Fibroblast of the conjunctiva (primary cell): Measurements from ENCODE around the gene MCCC2.
"Not testable (repeated sequence)": the region's sequence is repeated elsewhere in the genome, so short reads cannot be mapped to it uniquely, and the experiment has no call there.

Source experiments
- DNase-seq: peaks from one replicate; pipeline ENCODE4 v3.0.0-alpha.2; 2010; ENCODE audit warnings: low read depth

MCCC2 gene

GRCh38 chr5:71586941-71587765 is at the start of gene MCCC2:
Gene MCCC2 (plus strand): TSS chr5:71587340. CDS start chr5:71587426, 86 bp downstream.
- peak; percentile 87 for DNase-seq

DNA sequence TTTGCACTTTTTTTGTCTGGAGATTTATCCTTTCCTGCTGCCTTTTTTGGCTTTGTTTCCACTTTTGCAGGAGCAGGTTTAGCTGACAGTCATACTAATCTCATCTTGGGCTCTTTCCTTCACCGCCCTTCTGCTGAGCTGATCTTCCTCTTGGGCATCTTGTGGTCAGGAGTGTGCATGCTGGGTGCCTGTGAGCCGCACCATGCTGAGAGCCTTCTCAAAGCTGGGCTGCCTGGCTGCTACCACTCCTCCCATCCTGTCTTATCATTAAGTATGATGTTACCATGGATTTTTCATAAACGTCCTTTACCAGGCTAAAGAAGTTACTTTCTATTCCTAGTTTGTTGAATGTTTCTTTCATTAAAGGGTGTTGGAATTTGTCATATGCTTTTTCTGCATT is 49.5 kb upstream of the MCCC2 start:
- no peak for DNase-seq

- DNase-seq = not testable (repeated sequence)
These were observed 36.3 kb upstream of the MCCC2 start for GRCh38 chr5:71550885-71551284.

DNA sequence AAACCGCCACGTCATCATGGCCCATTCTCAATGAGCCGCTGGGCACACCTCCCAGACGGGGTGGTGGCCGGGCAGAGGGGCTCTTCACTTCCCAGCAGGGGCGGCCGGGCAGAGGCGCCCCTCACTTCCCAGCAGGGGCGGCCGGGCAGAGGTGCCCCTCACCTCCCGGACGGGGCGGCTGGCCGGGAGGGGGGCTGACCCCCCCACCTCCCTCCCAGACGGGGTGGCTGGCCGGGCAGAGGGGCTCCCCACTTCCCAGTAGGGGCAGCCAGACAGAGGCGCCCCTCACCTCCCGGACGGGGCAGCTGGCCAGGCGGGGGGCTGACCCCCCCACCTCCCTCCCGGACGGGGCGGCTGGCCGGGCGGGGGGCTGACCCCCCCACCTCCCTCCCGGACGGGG is 35.6 kb upstream of the MCCC2 start:
- DNase-seq = not testable (repeated sequence)

- DNase-seq = not testable (repeated sequence)
These were observed 35.0 kb upstream of the MCCC2 start for GRCh38 chr5:71552026-71552749.

GRCh38 chr5:71563161-71563560 is 24.0 kb upstream of the MCCC2 start:
- no peak for DNase-seq

- no peak for DNase-seq
These were observed 22.2 kb upstream of the MCCC2 start for GRCh38 chr5:71564895-71565294.

DNA sequence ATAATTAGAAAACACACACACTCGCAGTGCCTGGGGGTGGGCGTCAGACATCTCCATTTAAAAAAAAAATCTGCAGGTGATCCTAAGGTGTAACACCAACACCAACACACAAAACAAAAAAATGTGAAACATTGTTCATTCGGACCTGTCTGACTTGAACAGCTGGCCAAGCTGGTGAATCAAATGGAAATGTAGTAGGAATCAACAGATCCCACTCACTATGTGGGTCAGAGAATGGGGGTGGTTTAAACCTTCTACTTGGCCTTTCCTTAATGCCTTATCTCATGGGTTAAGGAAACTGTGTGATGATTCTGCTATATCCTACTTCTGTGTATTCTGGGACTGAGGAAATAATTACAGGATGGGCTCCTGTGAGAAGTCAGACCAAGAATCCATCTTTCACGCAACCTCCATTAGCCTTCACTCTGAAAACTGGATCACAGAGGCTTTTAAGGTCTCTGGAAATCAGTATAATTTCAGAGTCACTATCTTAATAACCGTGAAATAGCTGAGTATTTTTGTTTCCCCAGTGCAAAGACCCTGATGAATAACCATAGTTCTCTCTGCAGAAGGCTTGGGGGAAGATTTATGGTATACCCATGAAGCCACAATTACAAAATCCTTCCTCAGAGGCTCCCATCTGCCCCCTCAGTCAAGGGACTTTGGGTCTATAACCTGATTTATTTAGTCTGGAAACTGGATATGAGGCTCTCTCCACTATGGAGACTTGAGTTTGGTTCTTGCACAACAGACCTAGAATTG is 17.2 kb upstream of the MCCC2 start:
- no peak for DNase-seq

DNA sequence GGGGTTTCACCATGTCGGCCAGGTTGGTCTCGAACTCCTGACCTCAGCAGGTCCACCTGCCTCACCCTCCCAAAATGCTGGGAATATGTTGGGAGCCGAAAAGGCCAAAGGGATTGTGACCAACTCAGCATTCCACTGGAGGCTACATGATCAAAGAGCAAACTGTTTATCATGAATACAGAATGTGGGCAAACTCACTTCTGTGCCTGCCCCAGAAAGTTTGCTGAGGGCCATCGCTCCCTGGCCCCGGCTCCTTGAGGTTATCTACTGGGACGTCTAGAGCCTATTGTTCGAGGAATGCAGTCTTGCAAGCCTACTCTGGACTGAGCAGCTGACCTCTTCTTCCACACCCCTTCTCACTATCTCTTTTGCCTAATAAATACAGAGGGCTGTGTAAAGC is 15.3 kb upstream of the MCCC2 start:
- not testable (repeated sequence) for DNase-seq

- no peak for DNase-seq
These were observed 13.5 kb upstream of the MCCC2 start for GRCh38 chr5:71573591-71573990.

DNA sequence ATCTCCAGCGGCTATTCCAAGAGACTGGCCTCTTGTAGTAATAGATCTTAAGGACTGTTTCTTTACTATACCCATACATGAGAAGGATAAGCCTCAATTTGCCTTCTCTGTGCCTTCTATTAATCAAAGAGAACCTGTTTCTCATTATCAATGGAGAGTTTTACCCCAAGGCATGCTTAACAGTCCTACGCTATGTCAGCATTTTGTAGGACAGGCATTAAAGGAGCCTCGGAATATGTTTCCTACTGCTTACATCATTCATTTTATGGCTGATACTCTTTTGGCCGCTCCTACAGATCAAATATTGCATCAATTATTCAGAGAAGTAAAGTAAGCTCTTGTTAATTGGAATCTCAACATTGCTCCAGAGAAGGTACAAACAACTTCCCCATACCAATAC is 11.6 kb upstream of the MCCC2 start:
- not testable (repeated sequence) for DNase-seq

DNA sequence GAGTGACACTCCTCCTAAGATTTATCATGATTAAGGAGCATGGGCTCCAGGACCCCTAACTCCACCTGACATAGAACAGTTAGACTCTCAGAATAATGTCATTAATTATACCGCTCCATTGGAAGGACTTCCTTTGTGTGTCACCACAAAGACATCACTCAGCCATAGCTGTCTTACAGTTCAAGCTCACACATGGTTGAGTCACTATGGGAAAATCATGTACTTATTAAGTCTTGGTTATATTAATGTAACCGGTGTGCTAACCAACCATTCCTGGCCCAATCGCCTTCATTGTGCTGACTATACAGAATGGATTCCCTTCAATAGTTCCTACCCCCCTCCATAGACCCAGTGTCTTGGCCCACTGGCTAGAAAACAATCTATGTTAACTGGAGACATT is 10.9 kb upstream of the MCCC2 start:
- DNase-seq = no peak

DNA sequence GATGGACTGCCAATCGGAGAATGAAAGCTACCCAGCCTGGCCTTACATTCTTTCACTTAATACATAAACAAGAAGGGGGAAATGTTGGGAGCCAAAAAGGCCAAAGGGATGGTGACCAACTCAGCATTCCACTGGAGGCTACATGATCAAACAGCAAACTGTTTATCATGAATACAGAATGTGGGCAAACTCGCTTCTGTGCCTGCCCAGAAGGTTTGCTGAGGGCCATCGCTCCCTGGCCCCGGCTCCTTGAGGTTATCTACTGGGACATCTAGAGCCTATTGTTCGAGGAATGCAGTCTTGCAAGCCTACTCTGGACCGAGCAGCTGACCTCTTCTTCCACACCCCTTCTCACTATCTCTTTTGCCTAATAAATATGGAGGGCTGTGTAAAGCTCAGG is 9.3 kb upstream of the MCCC2 start:
- not testable (repeated sequence) for DNase-seq

- no peak for DNase-seq
These were observed 4.1 kb upstream of the MCCC2 start for GRCh38 chr5:71582945-71583584.

DNA sequence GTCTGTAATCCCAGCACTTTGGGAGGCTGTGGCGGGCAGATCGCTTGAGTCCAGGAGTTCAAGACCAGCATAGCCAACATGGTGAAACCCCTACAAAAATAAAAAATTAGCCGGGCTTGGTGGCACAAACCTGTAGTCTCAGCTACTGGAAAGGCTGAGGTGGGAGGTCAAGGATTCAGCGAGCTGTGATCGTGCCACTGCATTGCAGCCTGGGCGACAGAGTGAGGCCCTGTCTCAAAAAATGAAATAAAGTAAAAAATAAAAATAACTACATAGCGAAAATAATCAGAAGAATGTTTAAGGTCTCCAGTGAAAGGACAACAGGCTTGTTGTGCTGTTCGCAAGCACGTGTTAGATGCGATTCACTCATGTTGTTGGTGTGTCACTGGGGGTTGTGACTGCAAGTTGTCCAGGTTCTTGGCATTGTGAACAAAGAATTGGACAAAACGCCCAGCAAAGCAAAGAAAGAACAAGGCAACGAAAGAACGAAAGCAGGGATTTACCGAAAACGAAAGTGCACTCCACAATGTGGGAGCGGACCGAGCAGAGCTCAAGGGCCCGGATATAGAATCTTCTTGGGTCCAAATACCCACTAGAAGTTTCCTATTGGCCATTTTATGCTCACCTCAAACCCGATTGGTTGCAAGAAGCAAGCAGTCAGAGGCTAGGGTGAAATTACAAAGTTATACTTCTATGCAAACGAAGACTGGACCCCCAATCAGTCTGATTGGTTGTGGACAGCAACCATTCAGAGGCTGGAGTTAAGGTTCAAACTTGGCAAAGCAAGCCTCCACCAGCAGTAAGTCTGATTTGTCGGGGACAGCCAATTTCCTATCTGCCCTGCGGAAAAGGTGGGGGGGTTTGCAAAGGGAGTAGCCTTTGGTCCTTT is 844 bp upstream of the MCCC2 start:
- DNase-seq = no peak

GRCh38 chr5:71587766-71588532 is 809 bp downstream of the MCCC2 start:
- DNase-seq = no peak

DNA sequence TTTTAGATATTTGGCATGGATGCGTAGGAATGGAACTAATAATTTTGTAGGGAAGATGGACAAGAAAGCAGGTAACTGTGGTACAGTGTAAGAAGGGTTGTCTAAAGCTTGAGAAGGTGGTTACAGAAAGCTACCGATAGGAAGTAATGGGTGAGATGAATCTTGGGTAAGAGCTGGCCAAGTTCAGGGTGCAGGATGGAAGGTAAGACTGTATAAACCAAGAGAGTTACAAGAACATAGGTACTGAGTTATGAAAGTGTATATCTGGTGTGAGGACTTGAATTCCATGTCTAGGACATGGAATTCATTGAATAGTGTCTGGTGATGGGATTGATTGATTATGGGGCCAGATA is 1.4 kb downstream of the MCCC2 start:
- no peak for DNase-seq

GRCh38 chr5:71589903-71590302 is 2.8 kb downstream of the MCCC2 start:
- no peak for DNase-seq

DNA sequence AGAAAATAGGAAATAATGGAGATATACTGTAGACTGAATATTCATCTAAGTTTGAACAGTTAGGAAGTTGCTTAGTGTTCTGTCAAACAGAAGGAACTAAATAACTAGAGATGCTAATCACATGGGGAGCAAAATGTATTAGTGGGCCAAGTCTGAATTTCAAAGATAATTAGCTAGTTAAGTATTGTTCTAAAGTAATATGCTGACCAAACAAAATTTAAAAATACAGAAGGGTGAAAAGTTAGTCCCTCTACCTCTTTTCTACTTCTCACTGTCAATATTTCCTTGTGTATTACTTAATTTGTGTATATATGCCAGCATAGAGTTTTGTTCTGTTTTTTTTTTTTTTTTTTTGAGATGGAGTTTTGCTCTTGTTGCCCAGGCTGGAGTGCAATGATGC is 4.0 kb downstream of the MCCC2 start:
- no peak for DNase-seq

DNA sequence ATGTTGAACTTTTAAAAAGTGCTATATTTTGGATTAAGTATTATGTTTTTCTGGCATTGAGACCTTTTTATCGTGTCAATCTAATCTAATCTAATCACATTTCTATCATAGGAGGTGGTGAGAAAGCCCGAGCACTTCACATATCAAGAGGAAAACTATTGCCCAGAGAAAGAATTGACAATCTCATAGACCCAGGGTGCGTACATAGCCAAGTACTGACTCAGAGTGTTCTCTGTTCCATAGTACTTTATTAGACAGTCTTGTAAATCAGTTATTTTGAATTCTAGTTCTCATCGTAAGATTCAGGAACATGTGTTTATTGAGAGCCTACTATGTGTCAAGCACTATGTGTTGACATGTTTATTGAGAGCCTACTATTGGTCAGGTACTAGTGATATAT is 9.0 kb downstream of the MCCC2 start:
- no peak for DNase-seq
